HG03045 (cell line): ENCODE results near the gene AMACR.
"Not testable (repeated sequence)": the region's sequence is repeated elsewhere in the genome, so short reads cannot be mapped to it uniquely, and the experiment has no call there.

Experiments used
- ATAC-seq: cut with Tn5 transposase; IDR thresholded peaks from one replicate; pipeline ENCODE4 v1.9.1; 2021; ENCODE audit warnings: mild to moderate bottlenecking, moderate library complexity; ENCODE audit not compliant: unreplicated experiment

Gene AMACR

GRCh38 chr5:33969572-33970452, 38.0 kb downstream of the AMACR start:
- peak; percentile 57 for ATAC-seq

DNA sequence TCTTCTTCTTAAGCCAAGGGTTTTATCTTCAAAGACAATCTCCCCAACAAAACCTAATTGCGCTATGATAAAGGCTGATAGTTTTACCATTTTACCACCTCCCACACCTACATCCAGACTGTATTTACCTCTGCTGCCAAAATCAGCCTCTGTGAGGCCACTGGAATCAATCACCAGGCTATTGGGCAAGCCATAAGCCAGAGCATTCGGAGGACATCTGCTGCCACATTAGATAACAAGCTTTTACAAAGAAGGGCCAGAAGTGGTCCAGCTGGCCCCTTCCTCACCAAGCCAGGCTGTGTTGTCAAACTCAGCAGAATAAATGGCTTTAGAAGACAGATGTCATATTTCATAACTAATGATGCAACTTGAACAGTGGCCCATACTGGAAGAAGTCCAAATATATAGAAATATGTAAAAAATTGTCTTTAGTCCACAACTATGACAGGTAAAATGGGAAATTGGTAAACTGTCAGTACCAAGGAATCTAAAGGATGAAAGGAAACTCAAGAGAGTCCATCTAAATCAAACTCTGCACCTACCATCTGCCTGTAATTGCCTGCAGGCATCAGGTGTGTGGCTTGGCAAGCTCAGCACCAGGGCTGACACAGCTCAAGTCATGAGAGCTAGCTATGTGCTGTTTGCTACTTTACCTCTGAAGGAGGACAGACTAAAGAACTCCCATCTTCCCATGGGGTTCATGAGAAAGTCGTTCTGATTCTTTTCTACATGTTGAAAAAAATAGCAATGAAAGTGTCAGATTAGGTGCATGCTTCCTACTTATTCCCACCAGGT, 39.4 kb downstream of the AMACR start:
- ATAC-seq, result no peak

DNA sequence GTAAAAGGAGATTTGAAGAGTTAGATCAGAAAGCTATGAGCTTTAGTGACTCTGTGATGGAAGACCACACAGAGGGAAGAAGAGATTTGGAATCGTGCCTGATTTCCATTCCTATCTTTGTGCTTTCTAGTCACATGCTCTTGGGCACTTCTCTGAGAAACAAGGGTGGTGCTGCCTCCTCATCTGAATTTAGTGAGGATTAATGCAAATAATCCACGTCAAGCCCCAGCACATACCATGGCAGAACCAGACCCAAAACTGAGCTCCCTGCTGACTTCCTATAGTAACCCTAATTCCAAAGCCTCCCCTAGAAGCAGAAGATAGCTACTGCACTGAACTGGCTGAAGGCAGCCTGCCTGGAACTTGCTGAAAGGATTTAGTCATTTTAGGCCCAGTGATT, 41.0 kb downstream of the AMACR start:
- no peak for ATAC-seq

- no peak for ATAC-seq
These were observed 43.6 kb downstream of the AMACR start for GRCh38 chr5:33964132-33964700.

DNA sequence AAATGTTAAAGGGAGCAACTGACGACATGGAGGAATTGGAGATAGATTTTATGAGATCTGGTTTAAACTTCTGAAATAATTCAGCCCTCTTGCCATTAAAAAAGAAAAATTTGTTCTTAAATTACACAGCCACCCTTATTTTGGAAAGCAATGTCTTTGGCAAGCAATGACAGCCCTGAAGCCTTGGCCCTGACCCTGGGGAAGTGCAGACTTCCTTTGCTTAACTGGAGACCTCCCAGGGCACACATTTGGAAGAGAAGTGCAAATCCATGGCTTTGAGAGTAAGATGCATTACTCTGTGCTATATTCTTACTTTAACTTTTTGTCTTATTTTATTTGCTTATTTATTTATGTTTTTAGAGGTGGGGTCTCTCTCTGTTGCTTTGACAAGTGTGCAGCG, 49.7 kb downstream of the AMACR start:
- ATAC-seq, result no peak

DNA sequence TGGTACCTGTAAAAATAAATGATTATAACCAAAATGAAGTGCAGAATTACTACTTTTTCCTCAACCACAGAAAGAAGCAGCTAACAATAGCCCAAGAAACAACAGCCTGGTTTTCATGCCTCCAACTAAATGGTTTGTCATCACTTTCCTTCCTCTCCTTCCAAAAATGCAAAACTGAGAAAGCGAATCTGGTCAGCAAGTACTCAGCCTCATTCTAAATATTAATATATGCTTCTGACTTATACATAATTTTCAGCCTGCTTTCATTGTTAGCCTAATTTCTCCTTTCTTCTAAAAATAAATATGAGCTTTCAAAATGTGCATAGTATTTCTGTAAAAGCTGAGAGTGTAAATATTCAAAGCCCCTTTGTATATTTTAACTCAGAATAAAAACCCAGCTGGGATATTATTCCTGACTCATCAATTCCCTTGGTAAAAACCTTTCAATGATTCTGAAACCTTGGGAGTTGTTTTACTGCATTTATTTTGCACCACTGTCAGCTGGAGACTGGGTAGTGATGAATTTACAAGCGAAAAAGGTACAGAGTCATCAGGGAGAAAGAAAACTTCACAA, 50.2 kb downstream of the AMACR start:
- no peak for ATAC-seq

- ATAC-seq, result not testable (repeated sequence)
These were observed 55.7 kb downstream of the AMACR start for GRCh38 chr5:33952175-33952574.

DNA sequence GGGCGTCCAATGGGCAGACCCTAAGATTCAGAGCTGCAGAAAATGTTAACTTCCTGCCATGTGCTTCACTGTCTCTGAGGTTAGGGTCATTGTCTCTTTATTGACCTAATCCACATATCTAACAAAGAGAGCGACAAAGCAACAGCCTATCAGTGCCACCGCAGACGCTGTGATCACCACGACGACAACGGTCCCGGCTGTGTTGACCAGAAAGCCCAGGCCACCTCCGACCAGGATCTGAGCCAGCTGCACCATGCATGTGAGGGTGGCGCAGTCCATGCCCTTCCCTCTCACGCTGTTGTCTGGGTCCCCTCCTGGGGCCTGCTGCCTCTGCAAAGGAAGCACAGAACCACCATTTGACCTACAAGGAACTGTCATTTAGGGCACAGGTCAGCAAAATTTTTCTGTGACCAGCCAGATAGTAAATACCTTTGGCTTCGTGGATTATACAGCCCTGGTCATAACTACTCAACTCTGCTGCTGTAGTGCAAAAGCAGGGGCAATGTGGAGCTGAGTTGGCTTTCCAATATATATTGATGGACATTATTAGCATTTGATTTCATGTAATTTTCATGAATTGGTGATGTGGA, 63.2 kb downstream of the AMACR start:
- ATAC-seq, result no peak

GRCh38 chr5:33941090-33941489, 66.8 kb downstream of the AMACR start:
- no peak for ATAC-seq

DNA sequence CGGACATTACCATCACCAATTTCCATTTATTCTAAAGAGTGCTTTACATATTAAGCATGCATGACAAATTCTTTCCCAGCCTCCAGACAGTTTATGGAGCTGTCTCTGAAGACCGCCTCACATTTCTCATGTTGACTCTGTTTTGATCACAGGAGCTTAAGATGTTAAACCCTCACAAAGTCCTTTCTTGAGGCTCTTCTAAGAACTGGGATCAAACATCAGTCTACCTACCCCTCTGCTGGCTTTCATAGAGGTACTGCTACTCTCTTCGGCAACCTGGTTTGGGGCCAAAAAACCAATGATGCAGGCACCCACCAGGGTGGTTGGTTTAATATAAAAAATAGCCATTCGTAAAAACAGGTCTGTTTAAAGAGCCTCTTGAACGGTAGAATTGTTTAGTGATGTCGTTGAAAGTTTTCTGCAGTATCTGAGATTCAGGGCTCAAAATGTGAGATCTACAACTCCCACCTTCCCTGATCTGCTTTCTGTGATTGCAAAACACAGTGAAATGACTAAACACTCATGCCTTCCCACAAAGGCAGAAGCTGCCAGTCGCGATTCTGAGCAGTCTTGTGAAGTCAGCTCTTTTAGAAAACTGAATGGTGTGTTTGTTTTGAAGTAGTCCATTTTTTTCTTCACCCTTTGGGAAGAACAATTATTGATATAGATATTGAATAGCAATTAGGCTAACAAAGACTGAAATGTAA, 68.1 kb downstream of the AMACR start:
- ATAC-seq, result no peak

DNA sequence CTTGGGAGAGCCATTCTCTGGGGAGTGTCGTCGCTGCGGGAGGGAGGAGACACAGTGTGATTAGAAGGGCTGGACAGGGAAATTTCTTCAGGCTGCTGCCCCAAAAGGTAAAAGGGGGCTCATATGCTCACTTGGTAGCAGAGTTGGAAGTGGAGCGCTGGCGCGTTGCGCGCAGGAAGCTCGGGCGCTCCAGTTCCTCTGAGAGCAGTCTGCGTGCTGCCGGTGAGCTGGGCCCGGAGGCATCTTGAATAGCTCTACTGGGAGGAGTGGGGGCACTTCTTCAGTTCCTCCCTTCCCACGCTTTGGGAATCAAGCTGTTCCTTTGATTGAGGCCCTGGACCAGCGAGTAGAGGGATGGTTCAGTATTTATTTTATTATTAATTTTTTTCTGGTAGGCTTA, 69.0 kb downstream of the AMACR start:
- no peak for ATAC-seq

GRCh38 chr5:33938507-33938796, 69.4 kb downstream of the AMACR start:
- no peak for ATAC-seq

DNA sequence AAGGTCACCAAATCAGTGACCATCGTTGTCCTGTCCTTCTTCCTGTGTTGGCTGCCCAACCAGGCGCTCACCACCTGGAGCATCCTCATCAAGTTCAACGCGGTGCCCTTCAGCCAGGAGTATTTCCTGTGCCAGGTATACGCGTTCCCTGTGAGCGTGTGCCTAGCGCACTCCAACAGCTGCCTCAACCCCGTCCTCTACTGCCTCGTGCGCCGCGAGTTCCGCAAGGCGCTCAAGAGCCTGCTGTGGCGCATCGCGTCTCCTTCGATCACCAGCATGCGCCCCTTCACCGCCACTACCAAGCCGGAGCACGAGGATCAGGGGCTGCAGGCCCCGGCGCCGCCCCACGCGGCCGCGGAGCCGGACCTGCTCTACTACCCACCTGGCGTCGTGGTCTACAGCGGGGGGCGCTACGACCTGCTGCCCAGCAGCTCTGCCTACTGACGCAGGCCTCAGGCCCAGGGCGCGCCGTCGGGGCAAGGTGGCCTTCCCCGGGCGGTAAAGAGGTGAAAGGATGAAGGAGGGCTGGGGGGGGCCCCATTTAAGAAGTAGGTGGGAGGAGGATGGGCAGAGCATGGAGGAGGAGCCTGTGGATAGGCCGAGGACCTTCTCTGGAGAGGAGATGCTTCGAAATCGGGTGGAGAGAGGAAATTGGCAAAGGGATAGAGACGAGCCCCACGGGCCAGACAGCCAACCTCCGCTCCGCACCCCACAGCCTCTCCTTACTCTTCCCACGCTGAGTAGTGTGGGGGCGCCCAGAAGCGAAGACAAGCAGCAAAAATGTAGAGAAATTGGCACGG, 69.9 kb downstream of the AMACR start:
- no peak for ATAC-seq

GRCh38 chr5:33937017-33937706, 70.7 kb downstream of the AMACR start:
- ATAC-seq, result no peak

GRCh38 chr5:33936381-33937016, 71.4 kb downstream of the AMACR start, which contains the start of gene RXFP3:
TSS of gene RXFP3 (plus strand) at chr5:33936386. CDS start at chr5:33936741, 355 bp downstream.
- ATAC-seq, result no peak
